ENCODE measurements around the gene GABRR3.

GRCh38 chr3:98025392-98025945 is 9.6 kb downstream of the GABRR3 start:
- no peak for TF ChIP-seq REST (IDR thresholded peaks at IDR 0.05; ENCODE audit: insufficient replicate concordance, low read depth)
- TF ChIP-seq CTCF (IDR thresholded peaks at IDR 0.05; ENCODE audit: insufficient read depth, low read length) = no peak
- TF ChIP-seq POLR2AphosphoS5 (IDR thresholded peaks at IDR 0.05; ENCODE audit: low read depth) = no peak

All from HL-60 (cell line).